IPS-18c (cell line): ENCODE results near the gene FGF18.
"Not testable (repeated sequence)": the region's sequence is repeated elsewhere in the genome, so short reads cannot be mapped to it uniquely, and the experiment has no call there.

ENCODE experiments used
- H3K4me3 ChIP-seq: 2 replicates; pipeline ENCODE4 v1.7.0; 2013; ENCODE audit warnings: low read depth, mild to moderate bottlenecking, low read length, moderate library complexity; ENCODE audit not compliant: insufficient read depth
- H3K9me3 ChIP-seq: one replicate; pipeline ENCODE4 v1.6.1; 2013; ENCODE audit warnings: mild to moderate bottlenecking, low read length, moderate library complexity; ENCODE audit not compliant: control insufficient read depth, insufficient read depth

The FGF18 gene

DNA sequence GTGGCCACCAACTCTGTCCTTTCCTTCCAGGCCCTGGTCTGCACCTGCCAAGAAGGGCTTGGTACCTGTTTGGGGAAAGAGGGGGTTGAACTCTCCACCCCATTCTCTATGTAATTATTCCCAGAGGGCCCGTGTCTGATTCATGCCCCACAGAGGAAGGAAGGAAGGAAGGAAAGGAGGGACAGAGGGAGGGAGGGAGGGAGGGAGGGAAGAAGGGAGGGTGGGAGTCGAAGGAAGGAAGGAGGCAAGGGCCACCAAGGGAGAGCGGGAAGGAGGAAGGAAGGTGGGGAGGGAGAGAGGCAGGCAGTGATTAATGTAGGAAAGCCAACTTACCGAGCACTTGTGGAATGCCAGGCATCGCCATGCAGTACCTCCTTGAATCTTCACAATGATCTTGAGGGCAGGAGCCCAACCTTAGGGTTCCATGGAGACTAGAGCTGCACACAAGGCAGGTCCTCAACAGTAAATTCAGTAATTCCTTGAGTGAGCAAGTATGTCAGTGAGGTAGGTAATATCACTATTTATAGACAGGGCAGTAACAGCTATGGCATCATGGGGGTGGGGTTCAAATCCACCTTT is 75.8 kb downstream of the FGF18 start:
- Histone ChIP-seq H3K9me3 (no peaks in the 10 kb centered on the region), H3K4me3 (no peak overlapping the region)

DNA sequence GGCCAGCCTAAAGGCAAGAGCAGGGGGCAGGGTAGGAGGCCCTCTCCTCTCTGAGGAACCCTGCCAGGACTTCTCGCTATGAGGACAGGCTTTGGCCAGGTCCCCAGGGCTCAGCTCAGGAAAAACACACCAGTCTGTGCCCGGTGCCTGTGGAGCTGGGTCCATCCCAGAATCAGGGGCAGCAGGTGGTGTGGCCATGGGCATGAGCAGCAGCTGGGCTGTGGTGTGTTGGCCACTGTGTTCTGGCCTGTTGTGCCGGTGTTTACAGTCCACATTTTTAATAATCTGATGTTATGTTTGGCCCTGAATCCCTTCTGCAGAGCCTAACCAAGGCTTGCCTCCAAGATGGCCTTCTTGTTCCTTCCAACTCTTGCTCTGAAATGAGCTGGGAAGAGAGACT is 77.0 kb downstream of the FGF18 start:
- no peak overlapping the region for H3K4me3 ChIP-seq
- no peaks in the 10 kb centered on the region for H3K9me3 ChIP-seq

DNA sequence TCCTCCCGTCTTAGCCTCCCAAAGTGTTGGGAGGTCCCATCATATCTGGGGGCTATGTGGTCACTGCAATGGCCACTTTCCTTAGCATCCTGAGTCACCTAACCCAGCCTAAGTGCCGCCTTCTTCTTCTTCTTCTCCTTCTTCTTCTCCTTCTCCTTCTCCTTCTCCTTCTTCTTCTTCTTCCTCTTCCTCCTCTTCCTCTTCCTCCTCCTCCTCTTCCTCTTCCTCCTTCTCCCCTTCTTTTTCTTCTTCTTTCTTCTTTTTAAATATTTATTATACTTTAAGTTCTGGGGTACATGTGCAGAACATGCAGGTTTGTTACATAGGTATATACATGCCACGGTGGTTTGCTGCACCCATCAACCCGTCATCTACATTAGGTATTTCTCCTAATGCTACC is 78.0 kb downstream of the FGF18 start:
- H3K9me3 ChIP-seq = not testable (repeated sequence)

DNA sequence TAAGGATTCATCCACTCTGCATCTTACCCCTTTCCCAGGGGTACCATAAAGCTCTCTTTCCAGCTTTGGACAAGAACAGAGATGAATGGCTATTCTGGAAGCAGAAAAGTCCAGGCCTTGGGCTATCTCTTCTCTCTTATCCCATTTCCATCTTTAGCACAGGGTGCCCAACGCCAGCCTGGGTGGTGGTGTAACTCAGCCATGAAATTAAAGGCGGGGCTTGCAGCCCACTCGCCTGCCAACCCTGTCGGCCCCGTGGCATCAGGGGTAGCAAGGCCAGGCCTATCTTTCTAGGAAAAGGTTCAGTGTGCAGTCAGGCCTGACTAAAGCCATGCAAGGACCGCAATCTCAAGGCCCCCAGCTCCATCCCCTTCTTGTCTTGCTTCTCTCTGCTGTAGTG is 78.7 kb downstream of the FGF18 start:
- H3K4me3 ChIP-seq = no peak overlapping the region
- H3K9me3 ChIP-seq = no peaks in the 10 kb centered on the region

More for the DNA sequence above, 78.0 kb downstream of the FGF18 start:
- not testable (repeated sequence) for H3K4me3 ChIP-seq

DNA sequence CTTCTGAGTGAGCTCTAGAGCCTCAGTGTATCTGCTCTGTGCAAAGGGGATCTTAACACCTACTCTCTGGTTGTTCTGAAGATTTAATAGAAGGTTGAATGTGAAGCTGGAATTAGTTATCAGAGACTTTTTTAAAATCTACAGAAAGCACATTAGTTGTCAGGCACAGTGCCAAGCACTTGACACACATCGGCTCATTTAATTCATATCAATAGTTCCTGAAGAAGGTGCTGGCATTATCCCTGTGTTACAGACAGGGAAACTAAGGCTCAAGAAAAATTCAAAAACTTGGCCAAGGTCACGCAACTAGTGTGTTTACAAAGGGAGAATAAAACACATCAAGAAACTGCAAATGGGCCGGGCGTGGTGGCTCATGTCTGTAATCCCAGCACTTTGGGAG is 80.2 kb downstream of the FGF18 start:
- Histone ChIP-seq H3K4me3 (no peak overlapping the region), H3K9me3 (no peaks in the 10 kb centered on the region)

DNA sequence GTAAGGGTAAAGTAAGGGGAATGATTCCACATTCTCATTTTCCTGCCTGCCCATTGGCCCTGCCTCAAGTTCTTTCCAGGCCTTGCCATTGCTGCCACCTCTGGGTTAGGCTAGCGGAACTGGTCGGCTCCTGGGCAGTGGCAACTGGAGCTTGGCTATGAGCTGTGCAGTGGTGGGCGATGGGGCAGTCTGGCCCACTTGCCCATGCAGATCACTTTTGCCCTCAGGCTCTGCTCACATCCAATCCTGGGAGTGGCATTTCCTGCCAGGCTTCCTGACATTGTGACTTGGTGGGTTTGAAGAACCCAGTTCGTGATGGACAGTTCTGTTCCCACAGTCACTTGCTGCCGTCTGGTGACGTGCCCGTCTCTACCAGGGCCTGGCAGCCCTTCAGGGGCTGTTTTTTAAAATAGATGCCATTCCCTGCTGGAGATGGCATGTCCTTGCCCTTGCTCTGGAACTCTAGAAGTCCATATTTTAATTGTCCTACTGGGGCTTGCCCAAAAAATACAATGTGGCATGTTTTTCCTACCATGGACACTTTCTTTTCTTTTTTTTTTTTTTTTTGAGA is 86.1 kb downstream of the FGF18 start:
- Histone ChIP-seq H3K9me3 (no peaks in the 10 kb centered on the region), H3K4me3 (no peak overlapping the region)

DNA sequence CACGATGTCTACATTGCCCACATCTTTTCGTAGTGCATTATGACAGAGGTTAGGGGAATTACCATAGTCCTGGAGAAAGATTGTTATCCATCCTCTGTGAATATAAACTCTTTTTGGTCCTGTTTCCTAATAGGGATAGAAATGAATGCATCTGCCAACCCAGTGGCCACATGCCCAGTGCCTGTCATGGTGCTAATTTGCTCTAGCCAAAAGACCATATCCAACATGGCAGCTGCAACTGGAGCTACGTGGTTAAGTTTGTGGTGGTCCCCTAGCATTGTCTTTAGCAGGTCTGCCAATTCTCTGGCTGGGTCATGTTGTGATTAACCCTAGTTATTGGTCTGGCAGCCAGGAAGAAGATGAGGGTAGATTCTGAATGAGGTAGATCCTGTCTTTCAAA is 87.5 kb downstream of the FGF18 start:
- Histone ChIP-seq H3K4me3 (no peak overlapping the region), H3K9me3 (no peaks in the 10 kb centered on the region)
